A673 (cell line): Measurements from ENCODE around the gene RAE1. TPM values are rescaled to one million over a fixed set of nuclear protein-coding genes. Genes with fewer than 3 reads are reported as not detected.

ENCODE experiments used
- BruUV-seq: library from RNA; stranded (reverse); fragments of 400-500 nt; replicated peaks from 2 replicates; lab custom pipeline; 2021; lab: Mats Ljungman, UMichigan
- CTCF ChIA-PET: fragments of 300-600 bp; sonication (Branson Sonifier 250); formaldehyde crosslinking; loops from one replicate; lab custom pipeline; 2022; ENCODE audit warnings: antibody characterized with exemption; lab: Charles Lee
- POLR2A ChIA-PET: fragments of 300-600 bp; sonication (Branson Sonifier 250); formaldehyde crosslinking; loops from one replicate; lab custom pipeline; 2022; ENCODE audit warnings: antibody characterized with exemption; ENCODE audit not compliant: low non-redundant PET; lab: Charles Lee
- DNase-seq: peaks from one replicate; pipeline ENCODE4 v3.0.0-alpha.2; 2015; ENCODE audit warnings: low spot score
- H3K27ac ChIP-seq: fragments of 200-600 bp; sonication (generic); 2 replicates; pipeline ENCODE4 v1.5.1; 2016; ENCODE audit warnings: mixed run types, low read depth, mild to moderate bottlenecking, mixed read lengths, antibody characterized with exemption, low read length; ENCODE audit not compliant: poor library complexity, severe bottlenecking
- H3K27me3 ChIP-seq: fragments of 200-600 bp; sonication (generic); replicated peaks from 2 replicates; pipeline ENCODE4 v1.6.1; 2017; ENCODE audit warnings: mixed run types, low read depth, mild to moderate bottlenecking, mixed read lengths, antibody characterized with exemption, low read length; ENCODE audit not compliant: insufficient read depth, poor library complexity
- H3K36me3 ChIP-seq: fragments of 200-600 bp; sonication (generic); 2 replicates; pipeline ENCODE4 v1.6.1; 2016; ENCODE audit warnings: mixed run types, mild to moderate bottlenecking, mixed read lengths, antibody characterized with exemption, low read length; ENCODE audit not compliant: insufficient read depth, poor library complexity, severe bottlenecking
- H3K4me1 ChIP-seq: fragments of 200-600 bp; sonication (generic); 2 replicates; pipeline ENCODE4 v1.6.1; 2017; ENCODE audit warnings: mixed run types, mild to moderate bottlenecking, mixed read lengths, antibody characterized with exemption, low read length; ENCODE audit not compliant: insufficient read depth, poor library complexity, severe bottlenecking
- H3K4me3 ChIP-seq: fragments of 200-600 bp; sonication (generic); 2 replicates; pipeline ENCODE4 v1.5.1; 2016; ENCODE audit warnings: low read depth, mixed run types, mild to moderate bottlenecking, mixed read lengths, low read length; ENCODE audit not compliant: poor library complexity, severe bottlenecking
- H3K9me3 ChIP-seq: fragments of 200-600 bp; sonication (generic); 2 replicates; pipeline ENCODE4 v1.6.1; 2016; ENCODE audit warnings: mixed run types, low read depth, mild to moderate bottlenecking, mixed read lengths, antibody characterized with exemption, low read length; ENCODE audit not compliant: poor library complexity, severe bottlenecking
- EZH2 ChIP-seq: fragments of 200-600 bp; sonication (generic); IDR thresholded peaks from 2 replicates; pipeline ENCODE4 v1.6.1; 2017; ENCODE audit warnings: borderline replicate concordance, low read depth, mild to moderate bottlenecking, mixed read lengths, antibody characterized with exemption, low read length; ENCODE audit not compliant: poor library complexity, severe bottlenecking
- intact Hi-C: fragments of 100-400 bp; cut with micrococcal nuclease; formaldehyde crosslinking; loops from one replicate; pipeline ENCODE4 v1.10.0; 2022; ENCODE audit not compliant: unreplicated experiment
- total RNA-seq: library from RNA; stranded (reverse); gene quantifications from 2 replicates; pipeline ENCODE4 v1.2.3, GENCODE V29; 2021
- TF ChIP-seq, protein P1 (sequence below): fragments of 300-800, 200-600 bp; sonication (generic); conservative IDR thresholded peaks from 2 replicates; pipeline ENCODE4 v1.5.1; 2017; ENCODE audit warnings: low read depth, mild to moderate bottlenecking, antibody characterized with exemption, low read length, moderate library complexity, mixed read lengths

Gene RAE1
- total RNA-seq, 1 experiment from 2014 or later: 70.9 TPM

DNA sequence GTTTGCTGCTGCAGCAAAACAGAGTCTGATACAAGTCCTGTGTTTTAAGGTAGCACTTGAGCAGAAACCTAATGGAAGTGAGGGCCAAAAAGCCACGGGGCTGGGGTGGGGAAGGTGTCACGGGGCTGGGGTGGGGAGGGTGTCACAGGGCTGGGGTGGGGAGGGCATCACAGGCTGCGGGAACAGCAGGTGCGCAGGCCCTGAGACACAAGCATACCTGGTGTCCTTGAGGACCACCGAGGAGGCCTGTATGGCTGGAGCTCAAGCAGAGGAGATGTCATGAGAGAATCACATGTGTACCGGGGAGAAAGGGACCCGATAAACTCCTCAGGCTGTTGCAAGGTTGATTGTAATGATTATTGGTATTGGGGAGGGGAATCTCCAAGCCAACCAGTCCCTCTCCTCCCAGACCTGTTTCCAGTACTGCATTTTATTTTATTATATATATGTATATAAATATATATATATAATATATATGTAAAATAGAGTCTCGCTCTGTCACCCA is 35.0 kb upstream of the RAE1 start:
- no peak overlapping the region for H3K27ac ChIP-seq
- ChIA-PET POLR2A (no interaction called here), CTCF (no interaction called here)
- H3K4me1 ChIP-seq: no peaks in the 10 kb centered on the region
- no peak overlapping the region for H3K4me3 ChIP-seq
- intact Hi-C loops: no loop called here
- no TSS peak for BruUV-seq
- H3K36me3 ChIP-seq: no peaks in the 10 kb centered on the region
- no peak for DNase-seq
- H3K27me3 ChIP-seq: peaks cover 42% of the 10 kb centered on the region
- no peak for TF ChIP-seq EZH2
- TF ChIP-seq, protein P1, sequence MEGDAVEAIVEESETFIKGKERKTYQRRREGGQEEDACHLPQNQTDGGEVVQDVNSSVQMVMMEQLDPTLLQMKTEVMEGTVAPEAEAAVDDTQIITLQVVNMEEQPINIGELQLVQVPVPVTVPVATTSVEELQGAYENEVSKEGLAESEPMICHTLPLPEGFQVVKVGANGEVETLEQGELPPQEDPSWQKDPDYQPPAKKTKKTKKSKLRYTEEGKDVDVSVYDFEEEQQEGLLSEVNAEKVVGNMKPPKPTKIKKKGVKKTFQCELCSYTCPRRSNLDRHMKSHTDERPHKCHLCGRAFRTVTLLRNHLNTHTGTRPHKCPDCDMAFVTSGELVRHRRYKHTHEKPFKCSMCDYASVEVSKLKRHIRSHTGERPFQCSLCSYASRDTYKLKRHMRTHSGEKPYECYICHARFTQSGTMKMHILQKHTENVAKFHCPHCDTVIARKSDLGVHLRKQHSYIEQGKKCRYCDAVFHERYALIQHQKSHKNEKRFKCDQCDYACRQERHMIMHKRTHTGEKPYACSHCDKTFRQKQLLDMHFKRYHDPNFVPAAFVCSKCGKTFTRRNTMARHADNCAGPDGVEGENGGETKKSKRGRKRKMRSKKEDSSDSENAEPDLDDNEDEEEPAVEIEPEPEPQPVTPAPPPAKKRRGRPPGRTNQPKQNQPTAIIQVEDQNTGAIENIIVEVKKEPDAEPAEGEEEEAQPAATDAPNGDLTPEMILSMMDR: no peak
- no peaks in the 10 kb centered on the region for H3K9me3 ChIP-seq

DNA sequence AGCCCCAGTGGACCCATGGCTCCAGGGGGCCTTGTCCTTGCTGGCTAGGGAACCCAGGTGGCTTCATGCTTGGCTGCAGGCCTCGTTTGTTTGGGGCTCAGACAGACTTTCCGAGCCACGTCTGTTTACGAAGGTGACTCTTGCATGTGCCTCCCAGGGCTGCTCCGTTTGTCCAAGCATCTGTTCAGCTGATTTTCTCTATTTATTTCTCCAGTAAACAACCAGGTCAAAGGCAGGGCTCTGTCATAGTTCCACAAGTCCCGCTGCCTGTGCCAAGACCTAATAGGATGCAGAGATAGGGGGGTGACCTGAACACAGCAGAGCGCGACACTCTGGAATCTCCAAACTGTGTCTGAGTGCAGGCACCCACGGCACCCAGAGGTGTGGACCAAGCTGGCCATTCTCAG is 34.3 kb upstream of the RAE1 start:
- intact Hi-C loops: no loop called here
- no peaks in the 10 kb centered on the region for H3K4me1 ChIP-seq
- H3K4me3 ChIP-seq: no peak overlapping the region
- ChIA-PET POLR2A (no interaction called here), CTCF (no interaction called here)
- H3K27ac ChIP-seq: no peak overlapping the region
- no peak for DNase-seq
- no peak for TF ChIP-seq EZH2
- TF ChIP-seq, protein P1: no peak
- H3K27me3 ChIP-seq: peaks cover 37% of the 10 kb centered on the region
- no peaks in the 10 kb centered on the region for H3K9me3 ChIP-seq
- no TSS peak for BruUV-seq
- H3K36me3 ChIP-seq: no peaks in the 10 kb centered on the region

DNA sequence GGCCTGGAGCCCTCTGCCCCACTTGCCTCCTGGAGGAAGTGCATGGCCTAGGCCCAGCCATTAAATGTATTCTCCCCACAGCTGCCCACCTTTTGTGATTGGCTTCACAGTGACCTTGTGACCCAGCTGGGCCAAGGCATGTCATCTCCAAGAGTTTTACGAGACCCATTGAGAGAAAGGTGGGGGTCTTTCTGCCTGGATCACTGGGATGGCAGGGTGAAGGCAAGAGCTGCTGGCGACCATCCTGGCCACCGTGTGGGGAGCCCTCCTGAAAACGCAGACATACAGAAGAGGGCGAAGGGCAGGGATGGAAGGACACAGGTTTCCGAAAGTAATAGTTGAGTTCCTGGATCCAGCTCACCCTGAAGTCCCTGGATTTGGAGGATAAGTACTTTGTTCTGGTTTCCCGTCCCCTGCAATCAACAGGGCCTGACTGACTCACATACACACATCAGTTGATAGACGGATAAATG is 33.7 kb upstream of the RAE1 start:
- DNase-seq: no peak
- no peak overlapping the region for H3K4me3 ChIP-seq
- ChIA-PET POLR2A (no interaction called here), CTCF (no interaction called here)
- TF ChIP-seq, protein P1: no peak
- TF ChIP-seq EZH2: no peak
- no peaks in the 10 kb centered on the region for H3K36me3 ChIP-seq
- H3K27ac ChIP-seq: no peak overlapping the region
- H3K27me3 ChIP-seq: peaks cover 32% of the 10 kb centered on the region
- no TSS peak for BruUV-seq
- H3K9me3 ChIP-seq: no peaks in the 10 kb centered on the region
- intact Hi-C loops: no loop called here
- no peaks in the 10 kb centered on the region for H3K4me1 ChIP-seq
